MV-4-11 (cell line): ENCODE measurements around the gene ADAMTS12.

Experiments used
- DNase-seq: peaks from one replicate; lab custom pipeline; 2025; lab: John Stamatoyannopoulos, UW

Gene ADAMTS12

GRCh38 chr5:33806738-33807442 is 84.9 kb downstream of the ADAMTS12 start:
- DNase-seq: peak; percentile 42

GRCh38 chr5:33801292-33801691 is 90.5 kb downstream of the ADAMTS12 start:
- no peak for DNase-seq

GRCh38 chr5:33800241-33800950 is 91.4 kb downstream of the ADAMTS12 start:
- no peak for DNase-seq

- DNase-seq: no peak
These were observed 96.3 kb downstream of the ADAMTS12 start for GRCh38 chr5:33795496-33795895.

GRCh38 chr5:33794550-33795181 is 97.1 kb downstream of the ADAMTS12 start:
- no peak for DNase-seq

GRCh38 chr5:33793836-33794549 is 97.8 kb downstream of the ADAMTS12 start:
- no peak for DNase-seq

- no peak for DNase-seq
These were observed 98.5 kb downstream of the ADAMTS12 start for GRCh38 chr5:33793276-33793675.

- DNase-seq: no peak
These were observed 99.2 kb downstream of the ADAMTS12 start for GRCh38 chr5:33792559-33792958.

- DNase-seq: no peak
These were observed 102.2 kb downstream of the ADAMTS12 start for GRCh38 chr5:33789567-33789957.

- DNase-seq: no peak
These were observed 102.7 kb downstream of the ADAMTS12 start for GRCh38 chr5:33788922-33789566.

GRCh38 chr5:33785571-33785970 is 106.2 kb downstream of the ADAMTS12 start:
- DNase-seq: no peak

- no peak for DNase-seq
These were observed 110.5 kb downstream of the ADAMTS12 start for GRCh38 chr5:33781286-33781685.

GRCh38 chr5:33776151-33776660 is 115.6 kb downstream of the ADAMTS12 start:
- no peak for DNase-seq

GRCh38 chr5:33774341-33774740 is 117.4 kb downstream of the ADAMTS12 start:
- DNase-seq: no peak

GRCh38 chr5:33772380-33772897 is 119.4 kb downstream of the ADAMTS12 start:
- DNase-seq: no peak

GRCh38 chr5:33769968-33770367 is 121.8 kb downstream of the ADAMTS12 start:
- DNase-seq: no peak

- DNase-seq: no peak
These were observed 122.6 kb downstream of the ADAMTS12 start for GRCh38 chr5:33769196-33769595.

- DNase-seq: no peak
These were observed 125.8 kb downstream of the ADAMTS12 start for GRCh38 chr5:33766023-33766422.

- DNase-seq: no peak
These were observed 127.0 kb downstream of the ADAMTS12 start for GRCh38 chr5:33764786-33765185.

GRCh38 chr5:33763435-33763834 is 128.4 kb downstream of the ADAMTS12 start:
- DNase-seq: no peak

GRCh38 chr5:33762859-33763258 is 128.9 kb downstream of the ADAMTS12 start:
- no peak for DNase-seq

GRCh38 chr5:33761139-33761538 is 130.7 kb downstream of the ADAMTS12 start:
- DNase-seq: no peak
